Mucosa of descending colon (tissue), 3 donors: Measurements from ENCODE around the gene MAEA. TPM values are rescaled to one million over a fixed set of nuclear protein-coding genes. Genes with fewer than 3 reads are reported as not detected.

Experiments used
- ATAC-seq: fragments of 200-7000 bp; cut with Tn5 transposase; one replicate; pipeline ENCODE4 v1.9.1; 2020; ENCODE audit warnings: mild to moderate bottlenecking, moderate library complexity
- DNase-seq, 3 donors: peaks; one replicate each; pipeline ENCODE4 v3.0.0-alpha.2; 2020
- H3K36me3 ChIP-seq: fragments of 200-600 bp; one replicate; pipeline ENCODE4 v1.8.0; 2021; ENCODE audit warnings: low read depth, mild to moderate bottlenecking
- H3K4me1 ChIP-seq: fragments of 200-600 bp; one replicate; pipeline ENCODE4 v1.8.0; 2021; ENCODE audit warnings: low read depth, mild to moderate bottlenecking
- H3K4me3 ChIP-seq: fragments of 200-600 bp; one replicate; pipeline ENCODE4 v1.8.0; 2021; ENCODE audit warnings: mild to moderate bottlenecking
- H3K9me3 ChIP-seq: fragments of 200-600 bp; one replicate; pipeline ENCODE4 v1.8.0; 2021; ENCODE audit warnings: mild to moderate bottlenecking
- intact Hi-C, 2 donors: fragments of 100-400 bp; cut with DNase I in 1 of 2; cut with micrococcal nuclease in 1 of 2; formaldehyde crosslinking; loops; one replicate each; pipeline versions ENCODE4 v1.11.0 to v1.11.1; 2022; cut with DNase I, micrococcal nuclease
- total RNA-seq, 3 donors: library from RNA; stranded (reverse); fragmentation: NEBNext Ultra II Directional in 2 of 3; extraction: Animal tissue kit (Norgen Biotek cat#: 25700) in 2 of 3; gene quantifications; one replicate each; pipeline versions ENCODE4 v1.2.1 to v1.2.4, GENCODE V29; 2021 to 2023
- TF ChIP-seq, protein P1 (sequence below): fragments of 200-600 bp; IDR thresholded peaks from one replicate; pipeline ENCODE4 v1.8.0; 2022; ENCODE audit warnings: antibody characterized with exemption, mild to moderate bottlenecking
- donor health status: DM: no; HTN: no; CAD: no; lungs with moderate emphysema.
- donor health status: DM: no; HTN: no; CAD: no.
- donor health status: DM: no; HTN: yes; CAD: no.

Gene MAEA
- total RNA-seq, 3 donors from 2014 or later: 75.5 to 112 (median 98.4) TPM

DNA sequence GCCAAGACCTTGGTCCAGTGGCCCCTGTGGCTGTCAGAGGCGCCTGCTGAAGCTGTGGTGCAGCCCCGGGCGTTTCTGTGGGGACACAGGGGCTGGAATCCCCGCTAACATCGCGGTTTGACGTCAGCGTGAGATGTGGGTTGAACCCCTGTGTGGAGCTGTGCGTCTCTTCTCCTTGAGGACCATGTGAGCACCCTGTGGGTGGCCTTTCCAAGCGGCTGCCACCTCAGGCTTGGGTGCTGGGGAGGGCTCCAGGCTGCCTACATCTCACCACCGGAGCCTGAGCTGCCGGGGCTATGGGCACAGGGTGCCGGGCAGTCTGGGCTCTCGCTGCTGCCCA is 85.0 kb downstream of the MAEA start:
- no peaks in the 10 kb centered on the region for H3K4me1 ChIP-seq
- no peaks in the 10 kb centered on the region for H3K9me3 ChIP-seq
- TF ChIP-seq, protein P1, sequence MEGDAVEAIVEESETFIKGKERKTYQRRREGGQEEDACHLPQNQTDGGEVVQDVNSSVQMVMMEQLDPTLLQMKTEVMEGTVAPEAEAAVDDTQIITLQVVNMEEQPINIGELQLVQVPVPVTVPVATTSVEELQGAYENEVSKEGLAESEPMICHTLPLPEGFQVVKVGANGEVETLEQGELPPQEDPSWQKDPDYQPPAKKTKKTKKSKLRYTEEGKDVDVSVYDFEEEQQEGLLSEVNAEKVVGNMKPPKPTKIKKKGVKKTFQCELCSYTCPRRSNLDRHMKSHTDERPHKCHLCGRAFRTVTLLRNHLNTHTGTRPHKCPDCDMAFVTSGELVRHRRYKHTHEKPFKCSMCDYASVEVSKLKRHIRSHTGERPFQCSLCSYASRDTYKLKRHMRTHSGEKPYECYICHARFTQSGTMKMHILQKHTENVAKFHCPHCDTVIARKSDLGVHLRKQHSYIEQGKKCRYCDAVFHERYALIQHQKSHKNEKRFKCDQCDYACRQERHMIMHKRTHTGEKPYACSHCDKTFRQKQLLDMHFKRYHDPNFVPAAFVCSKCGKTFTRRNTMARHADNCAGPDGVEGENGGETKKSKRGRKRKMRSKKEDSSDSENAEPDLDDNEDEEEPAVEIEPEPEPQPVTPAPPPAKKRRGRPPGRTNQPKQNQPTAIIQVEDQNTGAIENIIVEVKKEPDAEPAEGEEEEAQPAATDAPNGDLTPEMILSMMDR: no peak
- ATAC-seq: no peak
- H3K36me3 ChIP-seq: no peaks in the 10 kb centered on the region
- no peak overlapping the region for H3K4me3 ChIP-seq
- intact Hi-C loops: no loop called here
- no peak for DNase-seq

DNA sequence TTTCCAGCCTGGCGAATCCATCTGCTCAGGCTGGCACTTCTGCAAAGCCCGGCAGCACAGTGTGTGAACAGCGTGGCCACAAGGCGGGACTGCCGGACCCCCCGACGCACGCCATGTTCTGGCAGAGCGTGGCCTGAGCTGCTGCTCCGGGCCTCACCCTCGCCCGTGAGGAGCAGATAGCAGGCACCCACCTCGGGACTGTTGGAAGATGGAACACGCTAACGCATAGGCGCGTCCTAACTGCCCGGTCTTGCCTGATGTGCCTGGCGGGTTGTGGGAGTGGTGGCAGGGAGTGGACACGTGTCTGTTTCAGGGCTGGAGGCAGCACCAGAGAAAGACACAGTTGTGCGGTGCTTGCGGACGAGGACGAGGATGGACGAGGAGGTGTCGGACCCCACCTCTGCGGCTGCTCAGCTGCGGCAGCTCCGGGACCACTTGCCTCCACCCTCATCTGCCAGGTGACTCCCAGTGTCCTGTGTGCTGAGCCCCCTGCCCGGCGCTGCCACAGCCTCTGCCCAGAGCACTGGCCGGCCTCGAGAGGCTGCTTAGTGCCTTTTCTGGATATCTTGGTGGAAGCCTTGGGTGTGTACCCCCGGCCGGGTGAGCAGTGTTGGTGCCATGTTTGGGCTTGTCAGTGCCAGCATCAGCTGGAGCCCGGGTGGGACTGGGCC is 85.5 kb downstream of the MAEA start:
- DNase-seq: peak in 2 of 3 donors; percentile 9 to 36
- H3K9me3 ChIP-seq: no peaks in the 10 kb centered on the region
- no peak overlapping the region for H3K4me3 ChIP-seq
- TF ChIP-seq, protein P1: no peak
- H3K4me1 ChIP-seq: no peaks in the 10 kb centered on the region
- intact Hi-C loops: no loop called here
- no peak for ATAC-seq
- no peaks in the 10 kb centered on the region for H3K36me3 ChIP-seq

DNA sequence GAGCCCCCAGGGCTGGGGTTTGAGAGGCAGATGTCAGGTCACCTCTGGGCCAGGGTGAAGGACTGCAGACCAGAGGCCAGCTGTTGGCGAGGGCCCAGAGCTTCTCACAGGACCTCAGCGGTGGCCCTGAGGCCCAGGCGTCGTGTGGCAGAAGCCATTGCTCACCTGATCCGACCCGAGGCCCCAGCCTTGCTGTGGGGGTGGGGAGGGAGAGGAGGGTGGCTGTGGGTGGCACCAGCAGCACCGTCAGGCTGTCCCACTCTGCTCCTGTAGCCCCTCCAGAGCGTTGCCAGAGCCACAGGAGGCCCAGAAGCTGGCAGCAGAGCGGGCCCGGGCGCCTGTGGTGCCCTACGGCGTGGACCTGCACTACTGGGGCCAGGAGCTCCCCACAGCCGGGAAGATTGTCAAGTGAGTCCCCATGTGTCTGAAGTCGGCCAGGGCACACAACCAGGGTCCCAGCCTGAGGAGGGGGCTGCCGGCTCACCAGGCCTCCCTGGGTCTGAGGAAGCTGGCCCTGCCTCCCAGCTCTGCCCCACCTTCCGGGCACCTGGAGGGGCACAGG is 86.2 kb downstream of the MAEA start:
- Histone ChIP-seq H3K36me3 (no peaks in the 10 kb centered on the region), H3K4me1 (no peaks in the 10 kb centered on the region), H3K4me3 (no peak overlapping the region), H3K9me3 (no peaks in the 10 kb centered on the region)
- peak in 1 of 3 donors; percentile 19 for DNase-seq
- TF ChIP-seq, protein P1: no peak
- intact Hi-C loops: no loop called here
- no peak for ATAC-seq

DNA sequence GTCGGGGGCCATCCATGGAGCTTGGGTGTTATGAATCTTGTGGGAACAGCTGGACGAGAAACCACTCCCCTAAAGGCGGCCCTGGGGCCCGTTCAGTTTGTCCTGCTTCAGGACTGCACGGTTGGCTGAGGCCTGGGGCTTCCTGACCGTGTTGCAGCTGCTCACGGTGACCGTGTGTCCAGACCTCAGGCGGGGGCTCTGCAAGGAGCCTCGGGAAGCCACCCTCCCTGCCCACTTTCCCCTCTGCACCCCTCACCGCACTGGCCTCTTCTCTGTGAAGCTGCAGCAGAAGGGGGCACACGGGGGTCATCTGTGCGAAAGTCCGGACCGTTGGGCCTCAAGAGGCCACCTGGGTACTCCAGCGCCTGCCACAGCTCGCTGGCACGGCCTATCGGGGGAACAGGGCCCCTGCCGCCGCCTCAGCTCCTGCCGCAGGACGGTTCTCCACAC is 86.7 kb downstream of the MAEA start:
- intact Hi-C loops: no loop called here
- H3K4me1 ChIP-seq: no peaks in the 10 kb centered on the region
- H3K4me3 ChIP-seq: no peak overlapping the region
- ATAC-seq (no peak), DNase-seq (no peak)
- no peaks in the 10 kb centered on the region for H3K36me3 ChIP-seq
- TF ChIP-seq, protein P1: no peak
- H3K9me3 ChIP-seq: no peaks in the 10 kb centered on the region

DNA sequence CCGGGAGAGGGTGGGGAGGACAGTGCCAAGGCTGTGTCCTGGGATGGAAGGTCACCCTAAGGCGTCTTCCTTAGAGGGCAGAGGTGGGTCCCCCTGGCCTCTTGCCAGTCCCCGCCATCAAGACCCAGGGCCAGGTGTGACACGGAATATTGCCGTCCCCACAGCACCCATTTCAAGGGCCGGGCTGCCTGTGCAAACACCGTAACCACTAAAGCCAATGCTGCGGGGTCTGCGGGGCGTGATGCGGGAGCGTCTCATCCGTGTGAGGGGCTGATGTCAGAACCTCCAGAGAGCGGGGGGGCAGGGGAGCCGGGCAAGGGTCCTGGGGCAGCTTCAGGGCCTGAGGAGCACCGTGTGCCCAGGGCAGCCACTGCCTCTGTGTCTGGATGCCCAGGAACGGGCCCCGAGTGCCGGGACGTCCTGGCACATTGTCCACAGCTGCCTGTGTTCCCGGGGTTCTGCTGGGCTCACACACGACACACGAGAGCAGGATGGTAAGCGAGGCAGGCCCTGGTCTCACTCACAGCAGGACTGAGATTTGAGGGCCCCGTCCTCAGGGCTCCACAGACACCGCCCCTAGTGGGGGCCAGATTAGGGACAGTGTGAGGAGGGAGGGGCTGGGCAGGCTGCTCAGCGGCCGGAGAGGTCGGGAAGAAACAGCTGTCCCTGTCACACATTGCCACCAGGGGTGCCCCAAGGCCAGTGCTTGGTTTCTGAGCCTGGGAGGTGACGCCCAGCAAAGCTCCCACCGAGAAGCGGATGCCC is 87.3 kb downstream of the MAEA start:
- Histone ChIP-seq H3K4me3 (no peak overlapping the region), H3K4me1 (no peaks in the 10 kb centered on the region), H3K36me3 (no peaks in the 10 kb centered on the region), H3K9me3 (no peaks in the 10 kb centered on the region)
- peak in 2 of 3 donors; percentile 16 to 46 for DNase-seq
- TF ChIP-seq, protein P1: no peak
- no peak for ATAC-seq
- intact Hi-C loops: no loop called here
